Common myeloid progenitor, CD34-positive (primary cell): ENCODE results near the gene CACNA1G.

Source experiments
- CTCF ChIA-PET: fragments of 350-600 bp; sonication (Branson Sonifier 250); formaldehyde crosslinking; loops from one replicate; lab custom pipeline; 2021; ENCODE audit warnings: antibody characterized with exemption; lab: Charles Lee
- POLR2A ChIA-PET: fragments of 350-600 bp; sonication (Branson Sonifier 250); formaldehyde crosslinking; loops from one replicate; lab custom pipeline; 2021; ENCODE audit warnings: antibody characterized with exemption; lab: Charles Lee
- DNase-seq, 3 donors: peaks; one replicate each; pipeline versions ENCODE4 v3.0.0 to v3.0.0-alpha.2; 2013
- H3K27ac ChIP-seq, 2 experiments: 1 replicate in 1 of 2; 2 replicates in 1 of 2; pipeline ENCODE4 v1.7.0; 2013; ENCODE audit warnings: inconsistent platforms in 2 of 2, low read length in 2 of 2, mild to moderate bottlenecking in 2 of 2, low read depth in 1 of 2, moderate library complexity in 1 of 2; ENCODE audit not compliant: severe bottlenecking in 2 of 2, insufficient read depth in 1 of 2, poor library complexity in 1 of 2
- H3K27me3 ChIP-seq, 5 experiments: replicated peaks in 2 of 5; 1 replicate in 3 of 5; 2 replicates in 2 of 5; pipeline versions ENCODE4 v1.6.1 to v1.7.0; 2013; ENCODE audit warnings: low read length in 4 of 5, mild to moderate bottlenecking in 2 of 5, moderate library complexity in 2 of 5, inconsistent platforms in 1 of 5; ENCODE audit not compliant: insufficient read depth in 5 of 5, control insufficient read depth in 4 of 5
- H3K36me3 ChIP-seq, 4 experiments: 1 replicate in 2 of 4; 2 replicates in 2 of 4; pipeline versions ENCODE4 v1.6.1 to v1.7.0; 2013; ENCODE audit warnings: low read length in 3 of 4, control low read depth in 1 of 4, mild to moderate bottlenecking in 1 of 4; ENCODE audit not compliant: control insufficient read depth in 4 of 4, insufficient read depth in 4 of 4
- H3K4me1 ChIP-seq, 4 experiments: 1 replicate in 3 of 4; 2 replicates in 1 of 4; pipeline versions ENCODE4 v1.6.1 to v1.7.1; 2013; ENCODE audit warnings: low read length in 3 of 4, mild to moderate bottlenecking in 3 of 4, control low read depth in 1 of 4, inconsistent platforms in 1 of 4, moderate library complexity in 1 of 4; ENCODE audit not compliant: control insufficient read depth in 4 of 4, insufficient read depth in 4 of 4; ENCODE audit errors: control extremely low read depth in 1 of 4
- H3K4me3 ChIP-seq, 7 experiments: 1 replicate in 4 of 7; 2 replicates in 3 of 7; pipeline versions ENCODE4 v1.5.1 to v1.7.0; 2013; ENCODE audit warnings: mild to moderate bottlenecking in 7 of 7, low read length in 6 of 7, moderate library complexity in 6 of 7, inconsistent platforms in 2 of 7, low read depth in 2 of 7, control low read depth in 1 of 7; ENCODE audit not compliant: insufficient read depth in 4 of 7, control insufficient read depth in 1 of 7; ENCODE audit errors: extremely low read depth in 1 of 7
- H3K9me3 ChIP-seq, 5 experiments: 1 replicate in 4 of 5; 2 replicates in 1 of 5; pipeline versions ENCODE4 v1.6.1 to v1.7.1; 2013; ENCODE audit warnings: low read length in 4 of 5, mild to moderate bottlenecking in 2 of 5, inconsistent platforms in 1 of 5, low read depth in 1 of 5, moderate library complexity in 1 of 5; ENCODE audit not compliant: control insufficient read depth in 4 of 5, insufficient read depth in 2 of 5; ENCODE audit errors: control extremely low read depth in 1 of 5
- WGBS: methylation state at CpG from one replicate; pipeline ENCODE4 v1.1.5; 2013; ENCODE audit not compliant: insufficient coverage; 5-methylcytosine and 5-hydroxymethylcytosine counted together

CACNA1G gene

DNA sequence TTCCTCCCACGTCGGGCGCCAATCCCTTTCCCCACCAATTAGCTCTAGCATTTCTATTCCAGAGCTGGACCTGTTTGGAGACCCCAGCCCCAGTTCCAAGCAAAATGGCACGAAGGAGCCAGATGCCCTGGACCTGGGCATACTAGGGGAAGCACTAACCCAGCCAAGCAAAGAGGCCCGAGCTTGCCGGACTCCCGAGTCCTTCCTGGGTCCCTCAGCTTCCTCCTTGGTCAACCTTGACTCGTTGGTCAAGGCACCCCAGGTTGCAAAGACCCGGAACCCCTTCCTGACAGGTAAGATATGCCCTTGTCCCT, 19.2 kb upstream of the CACNA1G start:
- ChIA-PET POLR2A (no interaction called here), CTCF (interaction anchor here (1.3 to 16.6 kb wide), 3 partner anchors 8 to 81 kb away, joined by 5 to 325 read pairs (median 12); partner anchors contain the start of gene EPN3)
- Histone ChIP-seq H3K4me1 (peaks cover 0 to 13% (median 9%) of the 10 kb centered on the region in 4 experiments), H3K36me3 (no peaks in the 10 kb centered on the region), H3K27me3 (peaks cover 0 to 6% (median 0%) of the 10 kb centered on the region in 5 experiments), H3K4me3 (peak overlapping the region; percentile 37 to 84 (median 65)), H3K27ac (no peak overlapping the region), H3K9me3 (no peaks in the 10 kb centered on the region)
- 74% methylated on average over 8 of the region's 9 CpGs for WGBS
- no peak for DNase-seq

GRCh38 chr17:50541716-50542688, 18.5 kb upstream of the CACNA1G start:
- Histone ChIP-seq H3K4me1 (peaks cover 0 to 17% (median 9%) of the 10 kb centered on the region in 4 experiments), H3K27ac (no peak overlapping the region), H3K36me3 (no peaks in the 10 kb centered on the region), H3K27me3 (peaks cover 0 to 6% (median 0%) of the 10 kb centered on the region in 5 experiments), H3K9me3 (no peaks in the 10 kb centered on the region), H3K4me3 (peak overlapping the region; percentile 37 to 84 (median 65))
- 3% methylated on average over 80 of the region's 82 CpGs for WGBS
- DNase-seq: peak; percentile 54 to 81 (median 78)
- POLR2A ChIA-PET: interaction anchor here (0.6 kb wide), 1 partner anchor 72 kb away, joined by 3 read pairs; no protein-coding TSS in a partner anchor
- CTCF ChIA-PET: interaction anchor here (1.0 to 16.6 kb wide), 5 partner anchors 9 to 300 kb away, joined by 3 to 325 read pairs (median 6); partner anchors contain the start of gene EPN3

DNA sequence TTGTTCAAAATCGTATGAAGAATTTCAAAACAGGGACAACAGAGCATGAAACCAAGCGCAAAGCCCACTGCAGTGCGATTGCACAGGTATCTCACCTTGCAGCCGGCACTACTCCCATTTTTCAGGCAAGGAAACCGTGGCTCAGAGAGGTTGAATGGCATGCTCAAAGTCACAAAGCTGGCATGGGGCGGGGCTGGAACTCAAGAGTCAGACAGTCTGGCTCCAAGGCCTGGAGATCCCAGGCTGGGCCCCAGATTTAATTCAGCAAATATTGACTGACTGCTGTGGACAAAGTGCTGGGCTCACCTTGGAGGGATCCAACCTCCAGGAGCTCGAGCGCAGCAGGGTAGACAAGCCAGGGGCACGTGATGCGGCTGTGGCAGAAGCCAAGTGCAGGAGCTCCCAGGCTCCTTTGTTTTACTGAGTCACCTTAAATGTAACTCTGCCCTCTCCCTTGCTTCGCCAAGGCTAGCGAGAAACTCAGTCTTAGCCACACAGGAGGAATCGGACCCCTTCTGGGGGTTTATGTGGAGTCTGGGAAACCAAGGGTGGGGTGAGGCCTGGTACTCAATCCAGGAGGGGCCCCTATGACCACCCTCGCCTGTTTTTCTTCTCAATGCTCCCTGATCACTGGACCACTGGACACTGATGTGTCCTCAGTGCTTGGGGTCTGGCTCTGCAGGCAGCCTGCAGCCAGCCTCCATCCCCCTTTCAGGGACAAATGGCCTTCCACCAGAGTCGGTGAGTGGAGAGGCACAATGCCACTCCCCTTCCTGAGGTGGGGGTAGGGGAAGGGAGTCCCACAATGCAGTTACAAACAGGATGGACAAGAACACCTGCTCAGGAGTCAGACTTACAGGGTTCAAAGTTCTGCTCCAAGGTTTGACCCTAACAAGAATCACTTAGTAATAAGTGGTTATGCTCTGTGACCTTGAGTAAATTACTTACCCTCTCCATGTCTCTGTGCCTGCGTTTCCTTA, 17.4 kb upstream of the CACNA1G start:
- no peak overlapping the region for H3K27ac ChIP-seq
- 95% methylated on average over 11 of the region's 16 CpGs for WGBS
- peaks cover 0 to 24% (median 16%) of the 10 kb centered on the region in 4 experiments for H3K4me1 ChIP-seq
- peaks cover 0 to 6% (median 0%) of the 10 kb centered on the region in 5 experiments for H3K27me3 ChIP-seq
- POLR2A ChIA-PET: interaction anchor here (0.6 kb wide), 1 partner anchor 71 kb away, joined by 3 read pairs; no protein-coding TSS in a partner anchor
- H3K4me3 ChIP-seq: peak overlapping the region in 3 of 7 experiments; percentile 73 to 84 (median 80)
- no peaks in the 10 kb centered on the region for H3K9me3 ChIP-seq
- no peaks in the 10 kb centered on the region for H3K36me3 ChIP-seq
- CTCF ChIA-PET: interaction anchor here (0.9 to 16.6 kb wide), 9 partner anchors 8 to 299 kb away, joined by 3 to 325 read pairs (median 5); partner anchors contain the start of gene EPN3
- no peak for DNase-seq

DNA sequence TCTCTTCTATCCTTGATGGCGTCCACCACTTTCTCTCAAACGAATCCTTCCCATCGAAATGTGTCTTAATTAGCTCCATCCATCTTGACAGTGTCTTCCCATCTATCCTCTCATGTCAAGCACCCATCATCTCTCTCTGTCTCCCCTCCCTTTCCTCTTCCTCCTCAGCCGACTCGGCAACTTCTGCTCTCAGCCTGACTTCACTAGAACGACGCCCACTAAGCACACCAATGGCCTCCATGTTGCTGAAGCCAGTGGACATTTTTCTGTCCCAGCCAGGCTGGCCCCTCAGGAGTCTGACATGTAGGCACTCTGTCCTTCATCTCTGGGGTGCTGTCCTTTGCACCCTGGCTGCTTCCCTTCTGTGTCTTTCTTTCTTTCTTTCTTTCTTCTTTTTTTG, 16.0 kb upstream of the CACNA1G start:
- Histone ChIP-seq H3K4me1 (peaks cover 0 to 24% (median 16%) of the 10 kb centered on the region in 4 experiments), H3K9me3 (no peaks in the 10 kb centered on the region), H3K27ac (no peak overlapping the region), H3K4me3 (no peak overlapping the region), H3K36me3 (peaks cover 0 to 4% (median under 1%) of the 10 kb centered on the region in 4 experiments), H3K27me3 (peaks cover 0 to 6% (median 0%) of the 10 kb centered on the region in 5 experiments)
- DNase-seq: no peak
- 51% methylated on average over 7 of the region's 7 CpGs for WGBS
- POLR2A ChIA-PET: no interaction called here
- CTCF ChIA-PET: interaction anchor here (0.5 to 16.6 kb wide), 7 partner anchors 9 to 136 kb away, joined by 3 to 325 read pairs (median 3); no protein-coding TSS in a partner anchor

DNA sequence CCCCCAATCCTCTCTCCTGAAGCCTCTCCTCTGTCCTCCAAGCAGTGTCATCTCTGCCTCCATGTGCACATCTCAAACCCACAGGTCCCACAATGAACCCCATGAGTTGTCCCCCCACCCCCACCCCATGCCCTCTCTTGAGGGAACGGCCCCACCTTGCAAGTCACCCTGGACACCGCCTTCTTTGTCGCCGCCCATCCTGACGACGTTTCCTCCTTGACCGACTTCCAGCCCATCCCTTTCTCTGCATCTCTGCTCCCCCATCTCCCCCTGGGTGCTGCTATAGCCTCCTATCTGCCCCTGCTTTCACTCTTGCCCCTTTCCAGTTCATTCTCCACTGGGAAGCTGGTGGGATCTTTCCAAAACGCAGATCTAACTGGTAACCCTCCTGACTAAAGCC, 15.2 kb upstream of the CACNA1G start:
- no peak for DNase-seq
- Histone ChIP-seq H3K27me3 (peaks cover 0 to 6% (median 0%) of the 10 kb centered on the region in 5 experiments), H3K27ac (no peak overlapping the region), H3K9me3 (no peaks in the 10 kb centered on the region), H3K4me3 (no peak overlapping the region), H3K4me1 (peaks cover 0 to 24% (median 16%) of the 10 kb centered on the region in 4 experiments), H3K36me3 (peaks cover 0 to 9% (median 6%) of the 10 kb centered on the region in 4 experiments)
- POLR2A ChIA-PET: interaction anchor here (0.6 kb wide), 1 partner anchor 78 kb away, joined by 3 read pairs; no protein-coding TSS in a partner anchor
- CTCF ChIA-PET: interaction anchor here (0.9 to 16.6 kb wide), 6 partner anchors 9 to 137 kb away, joined by 3 to 325 read pairs (median 3); no protein-coding TSS in a partner anchor
- WGBS: 66% methylated on average over 8 of the region's 8 CpGs

DNA sequence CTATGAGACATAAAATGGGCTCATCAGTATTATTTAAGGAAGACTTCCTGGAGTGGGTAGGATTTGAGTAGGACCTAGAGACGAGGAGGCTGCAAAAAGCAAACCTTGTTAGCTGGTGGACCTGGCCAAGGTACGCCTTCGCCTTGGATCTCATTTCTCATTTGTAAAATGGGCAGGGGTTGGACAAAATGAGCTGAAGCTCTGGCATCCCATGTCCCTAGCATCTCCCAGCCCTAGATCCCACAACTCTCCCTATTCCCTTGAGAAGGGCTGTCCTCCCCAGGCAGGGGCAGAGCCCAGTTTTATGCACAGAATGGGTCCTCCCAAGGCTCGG, 13.8 kb upstream of the CACNA1G start:
- ChIA-PET CTCF (interaction anchor here (0.5 to 16.6 kb wide), 10 partner anchors 10 to 184 kb away, joined by 3 to 325 read pairs (median 3); partner anchors contain the start of gene CACNA1G), POLR2A (no interaction called here)
- Histone ChIP-seq H3K36me3 (peaks cover 0 to 12% (median 8%) of the 10 kb centered on the region in 4 experiments), H3K27me3 (peaks cover 0 to 6% (median 0%) of the 10 kb centered on the region in 5 experiments), H3K9me3 (no peaks in the 10 kb centered on the region), H3K27ac (no peak overlapping the region), H3K4me1 (peaks cover 0 to 20% (median 13%) of the 10 kb centered on the region in 4 experiments), H3K4me3 (peak overlapping the region in 6 of 7 experiments; percentile 53 to 82 (median 70))
- 50% methylated on average over 4 of the region's 4 CpGs for WGBS
- DNase-seq: no peak
